GM19238 (cell line): ENCODE measurements around the gene ACAN.

Experiments
- DNase-seq: peaks from one replicate; pipeline ENCODE4 v3.0.0; 2011; ENCODE audit warnings: low spot score; ENCODE audit not compliant: insufficient read length

Gene ACAN

DNA sequence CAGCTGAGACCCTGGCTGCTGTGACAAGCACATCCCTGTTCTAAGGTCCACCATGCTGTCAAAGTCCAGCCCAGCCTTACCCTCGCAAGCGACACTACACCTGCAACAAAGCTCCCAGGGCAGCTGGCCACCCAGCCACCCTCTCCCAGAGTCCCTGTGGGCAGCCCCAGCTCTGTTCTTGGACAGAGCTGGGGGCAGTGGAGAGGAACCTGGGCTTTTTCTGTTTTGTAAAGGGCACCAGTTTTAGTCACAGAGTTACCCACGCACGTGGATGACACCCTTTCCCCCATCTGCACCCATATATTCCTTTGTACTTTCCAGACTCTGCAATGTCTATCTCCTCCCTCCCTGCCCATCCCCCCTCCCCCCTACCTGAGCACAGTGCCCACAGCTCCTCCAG lies 38.9 kb downstream of the ACAN start:
- DNase-seq, result no peak

DNA sequence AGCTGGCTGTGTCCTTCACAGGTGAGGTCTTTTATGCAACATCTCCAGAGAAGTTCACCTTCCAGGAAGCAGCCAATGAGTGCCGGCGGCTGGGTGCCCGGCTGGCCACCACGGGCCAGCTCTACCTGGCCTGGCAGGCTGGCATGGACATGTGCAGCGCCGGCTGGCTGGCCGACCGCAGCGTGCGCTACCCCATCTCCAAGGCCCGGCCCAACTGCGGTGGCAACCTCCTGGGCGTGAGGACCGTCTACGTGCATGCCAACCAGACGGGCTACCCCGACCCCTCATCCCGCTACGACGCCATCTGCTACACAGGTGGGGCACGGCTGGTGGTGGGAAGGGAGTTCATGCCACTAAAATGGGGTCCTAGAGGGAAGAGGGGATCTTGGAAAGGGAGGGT lies 40.1 kb downstream of the ACAN start:
- no peak for DNase-seq

DNA sequence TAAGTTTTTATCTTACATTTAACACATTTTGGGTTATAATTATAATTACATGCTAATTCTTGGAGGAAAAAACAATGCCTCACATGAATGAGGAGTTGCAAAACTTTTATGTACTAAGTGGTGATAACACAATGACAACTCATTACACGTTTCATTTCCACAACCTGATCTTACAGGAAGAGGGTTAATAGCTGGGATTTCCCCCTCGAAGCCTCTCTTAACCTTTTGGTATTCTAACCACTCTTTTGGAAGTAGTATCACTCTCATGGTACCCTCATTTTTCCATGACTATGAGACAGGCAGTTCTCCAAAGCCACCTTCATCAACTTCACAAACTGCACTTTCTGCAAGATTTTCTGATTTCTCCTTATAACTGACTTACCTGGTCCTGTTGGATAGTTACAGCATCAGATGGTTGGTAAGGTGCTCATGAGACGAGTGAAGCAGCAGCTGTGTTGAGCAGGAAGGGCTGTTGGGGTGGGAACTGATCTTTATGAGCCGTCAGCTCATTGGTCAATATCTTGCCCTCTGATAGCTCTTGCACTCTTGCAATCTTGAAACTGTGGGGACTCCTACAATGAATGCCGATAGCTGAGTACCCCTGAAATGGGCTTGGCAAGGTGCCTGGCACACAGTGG lies 41.6 kb downstream of the ACAN start:
- DNase-seq, result no peak

DNA sequence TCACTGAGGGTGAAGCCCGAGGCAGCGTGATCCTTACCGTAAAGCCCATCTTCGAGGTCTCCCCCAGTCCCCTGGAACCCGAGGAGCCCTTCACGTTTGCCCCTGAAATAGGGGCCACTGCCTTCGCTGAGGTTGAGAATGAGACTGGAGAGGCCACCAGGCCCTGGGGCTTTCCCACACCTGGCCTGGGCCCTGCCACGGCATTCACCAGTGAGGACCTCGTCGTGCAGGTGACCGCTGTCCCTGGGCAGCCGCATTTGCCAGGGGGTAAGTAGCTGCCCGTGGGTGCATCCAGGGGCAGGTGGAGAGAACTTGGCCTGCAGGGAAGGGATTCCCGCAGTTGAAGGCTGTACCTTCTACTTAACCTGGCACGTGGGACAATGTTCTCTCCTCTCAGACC lies 42.4 kb downstream of the ACAN start:
- DNase-seq, result no peak

DNA sequence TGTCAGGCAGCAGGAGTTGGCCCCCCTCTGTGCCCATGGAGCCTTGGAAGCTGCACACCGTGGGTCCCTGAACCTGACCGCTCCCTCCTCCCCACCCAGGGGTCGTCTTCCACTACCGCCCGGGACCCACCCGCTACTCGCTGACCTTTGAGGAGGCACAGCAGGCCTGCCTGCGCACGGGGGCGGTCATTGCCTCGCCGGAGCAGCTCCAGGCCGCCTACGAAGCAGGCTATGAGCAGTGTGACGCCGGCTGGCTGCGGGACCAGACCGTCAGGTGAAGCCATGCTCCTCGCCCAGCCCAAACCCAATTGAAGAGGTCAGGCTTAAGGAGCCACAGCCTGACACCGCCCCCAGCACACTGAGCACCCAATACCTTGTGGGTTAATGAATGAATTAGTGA lies 43.9 kb downstream of the ACAN start:
- no peak for DNase-seq

DNA sequence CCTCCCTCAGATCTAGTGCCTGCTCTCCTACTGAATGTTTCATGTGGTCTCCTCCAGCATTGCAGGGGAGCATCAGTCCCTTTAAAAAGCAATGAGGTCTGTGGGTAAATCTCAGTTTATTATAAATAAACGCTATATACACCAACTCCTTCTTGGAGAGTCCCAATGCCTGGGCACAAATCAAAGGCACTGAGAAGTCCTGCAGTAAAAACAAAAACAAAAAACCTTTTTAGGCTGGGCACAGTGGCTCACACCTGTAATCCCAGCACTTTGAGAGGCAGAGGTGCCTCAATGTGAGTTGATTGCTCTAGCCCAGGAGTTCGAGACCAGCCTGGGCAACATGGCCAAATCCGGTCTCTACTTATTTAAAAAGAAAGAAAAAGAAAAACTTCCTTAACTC lies 45.0 kb downstream of the ACAN start:
- DNase-seq, result no peak

DNA sequence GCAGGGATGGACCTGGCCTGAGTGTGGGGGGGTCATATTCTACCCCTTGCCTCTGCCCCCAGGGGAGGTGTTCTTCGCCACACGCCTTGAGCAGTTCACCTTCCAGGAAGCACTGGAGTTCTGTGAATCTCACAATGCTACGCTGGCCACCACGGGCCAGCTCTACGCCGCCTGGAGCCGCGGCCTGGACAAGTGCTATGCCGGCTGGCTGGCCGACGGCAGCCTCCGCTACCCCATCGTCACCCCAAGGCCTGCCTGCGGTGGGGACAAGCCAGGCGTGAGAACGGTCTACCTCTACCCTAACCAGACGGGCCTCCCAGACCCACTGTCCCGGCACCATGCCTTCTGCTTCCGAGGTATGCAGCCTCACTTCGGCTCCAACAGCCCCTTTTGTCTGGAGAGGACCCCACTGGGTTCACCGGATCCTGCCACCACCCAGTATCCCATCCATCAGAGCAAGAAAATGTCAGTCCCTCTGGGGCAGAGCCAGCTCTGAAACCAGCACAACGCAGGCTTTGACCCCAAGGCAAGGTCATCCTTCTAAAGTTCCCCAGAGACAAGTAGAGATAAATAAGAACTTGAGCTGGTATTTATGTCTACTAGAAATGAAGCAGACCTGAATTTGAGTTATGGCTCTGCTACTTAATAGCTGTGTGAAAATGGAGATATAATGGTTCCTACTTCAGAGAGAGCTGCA lies 46.3 kb downstream of the ACAN start:
- DNase-seq, result no peak

DNA sequence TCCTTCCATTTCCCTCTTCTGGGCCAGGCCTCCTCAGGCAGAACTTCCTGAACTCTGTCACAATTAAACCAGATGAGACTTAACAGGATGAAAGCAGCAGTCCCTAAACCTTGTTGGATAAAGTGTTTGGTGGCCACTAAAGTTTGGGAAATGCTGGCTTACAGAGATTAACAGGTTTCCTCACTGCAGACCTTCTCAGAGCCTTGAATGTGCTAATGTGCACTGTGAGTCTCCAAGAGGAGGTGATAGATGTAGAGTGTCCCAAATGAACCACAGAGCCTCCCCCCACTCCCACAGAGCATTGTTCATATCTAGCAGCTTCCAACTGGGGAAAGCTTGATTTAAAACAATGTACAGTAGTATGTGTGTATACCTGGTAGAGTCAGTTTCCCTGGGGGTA lies 49.2 kb downstream of the ACAN start:
- no peak for DNase-seq

DNA sequence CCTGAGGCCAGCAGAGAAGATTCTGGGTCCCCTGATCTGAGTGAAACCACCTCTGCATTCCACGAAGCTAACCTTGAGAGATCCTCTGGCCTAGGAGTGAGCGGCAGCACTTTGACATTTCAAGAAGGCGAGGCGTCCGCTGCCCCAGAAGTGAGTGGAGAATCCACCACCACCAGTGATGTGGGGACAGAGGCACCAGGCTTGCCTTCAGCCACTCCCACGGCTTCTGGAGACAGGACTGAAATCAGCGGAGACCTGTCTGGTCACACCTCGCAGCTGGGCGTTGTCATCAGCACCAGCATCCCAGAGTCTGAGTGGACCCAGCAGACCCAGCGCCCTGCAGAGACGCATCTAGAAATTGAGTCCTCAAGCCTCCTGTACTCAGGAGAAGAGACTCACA lies 55.7 kb downstream of the ACAN start:
- no peak for DNase-seq

DNA sequence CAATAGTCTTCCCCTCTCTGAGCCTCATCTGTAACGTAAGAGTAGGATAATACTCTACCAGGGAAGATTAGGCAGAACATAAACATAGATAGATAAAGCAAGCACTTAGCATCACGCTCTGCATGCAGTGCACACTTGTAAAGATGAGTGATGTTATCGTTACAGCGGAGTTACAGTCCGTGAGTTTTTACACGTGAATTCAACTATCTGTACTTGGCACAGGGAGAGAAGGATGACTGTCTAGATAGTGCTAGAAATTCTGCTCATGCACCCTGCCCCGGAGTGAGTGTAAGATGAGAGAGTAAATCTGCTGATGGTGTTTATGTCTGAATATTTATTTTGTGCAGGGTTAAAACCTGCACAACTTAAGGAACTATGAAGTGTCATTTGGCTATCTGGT lies 56.3 kb downstream of the ACAN start:
- no peak for DNase-seq

DNA sequence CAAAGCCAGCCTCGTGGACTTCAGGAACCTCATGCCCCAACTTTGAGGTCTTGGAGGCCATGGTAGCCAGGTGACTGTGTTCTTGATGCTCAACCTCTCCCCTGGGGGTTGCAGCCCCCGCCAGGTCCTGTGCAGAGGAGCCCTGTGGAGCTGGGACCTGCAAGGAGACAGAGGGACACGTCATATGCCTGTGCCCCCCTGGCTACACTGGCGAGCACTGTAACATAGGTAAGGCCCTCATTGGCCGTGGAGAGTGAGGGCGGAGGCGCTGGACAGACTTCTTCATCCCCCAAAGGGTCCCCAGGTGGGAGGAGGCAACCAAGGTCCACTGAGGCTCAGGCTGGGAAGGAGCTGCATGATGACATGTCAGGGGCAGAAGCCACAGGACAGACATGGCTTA lies 57.0 kb downstream of the ACAN start:
- no peak for DNase-seq

DNA sequence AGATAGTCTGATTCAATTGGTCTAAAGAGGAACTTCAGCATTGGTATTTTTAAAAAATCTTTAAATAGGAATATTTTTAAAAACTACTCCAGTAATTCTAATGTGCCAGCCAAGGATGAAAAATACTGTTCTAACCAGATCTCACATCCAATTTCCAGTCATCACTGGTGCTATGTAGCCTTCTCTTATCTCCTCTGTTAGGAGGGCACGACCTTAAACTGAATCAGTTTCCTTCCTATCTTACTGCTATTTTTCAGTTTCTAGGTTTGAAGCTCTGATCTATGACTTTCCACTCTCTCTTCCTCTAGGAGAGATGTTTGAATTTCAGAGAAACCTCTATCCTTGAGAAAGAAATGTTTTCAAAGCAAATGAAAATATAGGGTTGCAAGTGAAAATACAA lies 60.2 kb downstream of the ACAN start:
- no peak for DNase-seq

DNA sequence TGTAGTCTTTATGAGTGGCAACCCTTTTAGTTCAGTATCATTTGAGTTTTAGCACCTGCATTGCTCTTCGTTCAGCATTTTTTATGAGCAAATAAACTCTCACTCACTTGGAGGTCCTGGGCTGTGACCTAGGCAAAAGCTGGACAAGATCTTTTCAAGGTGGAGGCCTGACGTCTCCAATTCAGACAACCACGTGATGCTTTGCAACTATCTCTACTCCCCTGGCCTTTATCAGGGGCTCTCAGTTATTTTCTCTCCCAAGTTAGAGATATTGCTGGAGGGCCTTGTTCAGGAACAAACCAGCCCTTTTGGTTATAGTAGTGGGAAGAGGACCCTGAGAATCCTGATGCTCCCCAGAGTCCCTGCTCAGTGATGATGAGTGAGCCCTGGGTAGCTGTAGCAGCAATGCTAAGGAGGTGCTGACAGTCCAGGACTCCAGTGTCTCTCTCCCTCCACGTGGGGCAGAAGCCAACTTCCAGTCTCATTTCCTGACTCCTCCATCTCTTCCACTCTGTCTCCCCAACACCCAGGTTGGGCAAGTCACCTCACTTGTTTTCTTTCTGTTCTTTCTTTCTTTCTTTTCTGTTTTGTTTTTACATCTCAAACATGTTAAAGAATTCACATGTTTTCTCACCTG lies 61.7 kb downstream of the ACAN start:
- DNase-seq, result no peak

DNA sequence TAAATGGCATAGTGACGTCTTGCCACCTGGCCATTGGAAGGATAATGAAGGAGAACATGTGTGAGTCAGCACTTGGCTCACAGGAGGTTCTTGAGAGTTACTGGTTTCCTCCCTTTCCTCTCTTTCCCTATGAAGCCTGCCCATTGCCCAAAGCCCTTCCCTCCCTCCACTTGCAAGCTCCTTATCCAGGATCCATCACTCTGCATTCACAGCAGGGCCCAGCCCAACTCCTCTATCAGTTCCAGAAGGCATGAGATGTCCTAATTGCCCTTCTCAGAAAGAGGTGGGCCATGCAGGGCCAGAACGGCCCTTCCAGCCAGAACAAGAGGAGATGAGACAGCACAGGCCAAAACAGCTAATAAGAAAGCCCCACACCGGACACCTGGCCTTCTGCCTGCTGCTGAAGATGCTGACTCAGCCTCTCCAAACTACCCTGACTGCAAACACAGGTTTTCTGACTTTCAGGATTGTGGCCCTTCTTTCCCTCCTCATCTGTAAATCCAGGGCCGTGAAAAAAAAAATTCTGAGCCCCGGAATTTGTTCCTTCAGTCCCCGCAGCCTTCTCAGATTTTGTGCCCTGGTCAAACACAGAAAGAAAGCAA lies 62.4 kb downstream of the ACAN start:
- DNase-seq, result no peak

DNA sequence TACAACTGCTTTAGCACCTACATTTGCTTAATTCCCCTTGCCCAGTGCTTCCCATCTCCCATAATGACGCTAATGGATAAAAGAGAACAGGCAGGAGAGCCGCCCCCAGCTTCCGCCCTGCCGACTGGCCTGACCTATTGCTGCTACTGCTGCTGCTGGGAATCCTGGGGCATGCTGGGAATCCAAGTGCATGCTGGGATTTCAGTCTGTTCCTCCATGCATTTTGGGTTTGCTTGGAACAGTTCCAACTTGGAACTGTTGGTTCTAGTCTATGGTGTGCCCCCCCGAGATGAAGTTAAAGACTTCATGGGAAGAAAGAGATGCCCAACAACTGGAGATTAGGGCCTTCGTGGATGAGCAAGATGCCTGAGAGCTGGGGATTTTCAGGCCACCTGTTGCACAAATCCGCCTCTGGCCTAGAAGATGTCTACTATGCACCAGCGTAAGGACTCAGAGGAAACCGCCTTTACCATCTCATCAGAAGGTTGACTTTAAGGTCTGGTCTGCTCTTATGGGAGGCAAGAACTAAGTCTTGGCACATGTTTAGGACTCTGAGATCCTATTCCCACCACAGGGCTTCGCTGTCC lies 63.2 kb downstream of the ACAN start:
- DNase-seq, result no peak

DNA sequence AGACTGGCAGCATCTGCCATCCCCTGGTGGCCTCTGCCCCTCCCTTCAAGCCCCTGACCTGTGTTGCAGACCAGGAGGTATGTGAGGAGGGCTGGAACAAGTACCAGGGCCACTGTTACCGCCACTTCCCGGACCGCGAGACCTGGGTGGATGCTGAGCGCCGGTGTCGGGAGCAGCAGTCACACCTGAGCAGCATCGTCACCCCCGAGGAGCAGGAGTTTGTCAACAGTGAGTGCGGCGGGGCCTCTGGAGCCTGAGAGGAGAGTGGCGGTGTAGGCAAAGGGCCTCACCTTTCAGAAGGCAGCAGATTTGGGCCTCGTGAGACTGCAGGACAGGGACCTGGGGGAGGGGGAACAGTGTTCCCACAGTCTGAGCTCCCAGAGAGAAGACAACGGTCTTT lies 68.1 kb downstream of the ACAN start:
- DNase-seq, result no peak

DNA sequence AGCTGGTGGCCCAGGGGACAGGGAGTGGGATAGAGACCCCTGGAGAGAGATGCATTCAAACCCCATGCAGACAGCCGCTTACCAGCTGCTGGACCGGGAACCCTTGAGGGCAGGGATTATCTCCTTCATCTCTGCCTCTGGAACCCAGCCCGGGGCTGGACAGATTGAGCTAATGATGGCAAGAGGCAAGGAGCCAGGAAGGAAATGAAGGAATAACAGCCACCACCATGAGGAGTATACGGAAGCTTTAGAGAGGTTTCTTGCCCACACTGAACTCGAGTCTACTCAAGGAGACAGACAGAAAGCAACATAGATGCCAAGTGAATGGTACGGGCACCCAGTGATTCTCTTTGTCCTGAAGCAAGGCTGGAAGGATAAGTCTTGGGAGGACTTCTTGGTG lies 68.9 kb downstream of the ACAN start:
- DNase-seq, result no peak

DNA sequence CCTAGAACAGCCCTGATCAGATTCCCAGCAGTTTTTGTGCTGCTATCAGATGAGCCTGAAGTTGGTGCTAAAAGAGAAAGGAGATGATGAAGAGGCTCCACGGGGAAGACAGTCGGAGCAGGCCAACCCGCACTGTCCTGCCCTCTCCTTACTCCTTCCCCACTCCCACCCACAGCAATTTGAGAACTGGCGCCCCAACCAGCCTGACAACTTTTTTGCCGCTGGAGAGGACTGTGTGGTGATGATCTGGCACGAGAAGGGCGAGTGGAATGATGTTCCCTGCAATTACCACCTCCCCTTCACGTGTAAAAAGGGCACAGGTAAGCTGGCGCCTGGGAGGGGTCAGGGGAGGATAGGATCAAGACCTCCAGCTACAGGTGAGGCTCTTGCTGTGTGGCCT lies 69.5 kb downstream of the ACAN start:
- DNase-seq, result no peak

DNA sequence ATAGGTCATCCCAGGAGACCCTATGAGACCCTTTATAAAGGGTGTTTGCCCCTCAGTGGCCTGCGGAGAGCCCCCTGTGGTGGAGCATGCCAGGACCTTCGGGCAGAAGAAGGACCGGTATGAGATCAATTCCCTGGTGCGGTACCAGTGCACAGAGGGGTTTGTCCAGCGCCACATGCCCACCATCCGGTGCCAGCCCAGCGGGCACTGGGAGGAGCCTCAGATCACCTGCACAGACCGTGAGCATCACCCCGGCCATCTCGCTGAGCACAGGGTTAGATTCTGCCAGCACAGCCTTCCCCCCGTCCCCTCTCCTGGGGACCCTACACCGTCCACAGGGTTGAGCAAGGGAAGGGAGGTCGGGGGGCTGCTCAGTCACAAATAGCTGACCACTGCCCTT lies 70.5 kb downstream of the ACAN start:
- DNase-seq, result no peak

DNA sequence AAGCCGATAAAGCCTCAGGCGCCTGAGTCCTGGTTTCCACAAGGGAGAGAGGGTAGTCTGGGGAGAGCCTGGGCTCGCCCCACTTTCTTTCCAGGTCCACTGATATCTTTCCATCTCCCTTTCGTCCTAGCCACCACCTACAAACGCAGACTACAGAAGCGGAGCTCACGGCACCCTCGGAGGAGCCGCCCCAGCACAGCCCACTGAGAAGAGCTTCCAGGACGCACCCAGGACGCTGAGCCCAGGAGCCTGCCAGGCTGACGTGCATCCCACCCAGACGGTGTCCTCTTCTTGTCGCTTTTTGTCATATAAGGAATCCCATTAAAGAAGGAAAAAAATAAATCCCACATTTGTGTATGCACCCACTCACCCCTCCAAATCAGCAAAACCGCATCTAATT lies 71.0 kb downstream of the ACAN start:
- no peak for DNase-seq

DNA sequence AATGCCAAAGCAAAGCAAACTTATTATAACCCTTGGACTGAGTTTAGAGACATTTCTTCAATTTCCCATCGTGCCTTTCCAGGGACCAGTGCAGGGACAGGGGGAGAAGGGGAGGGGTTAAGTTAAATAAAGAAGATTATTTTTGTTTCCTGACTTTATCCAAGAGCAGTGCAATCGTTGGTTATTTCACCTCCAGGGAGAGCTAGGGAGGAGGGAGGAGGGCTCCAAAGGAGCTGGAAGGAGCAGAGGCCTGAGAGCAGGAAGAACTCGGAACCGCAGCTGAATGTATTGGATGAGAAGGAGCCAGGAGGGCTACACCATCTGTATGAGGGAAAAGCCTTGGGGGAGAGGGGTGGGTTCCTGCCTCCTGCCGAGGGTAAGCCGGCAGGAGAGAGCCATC lies 71.4 kb downstream of the ACAN start:
- no peak for DNase-seq

DNA sequence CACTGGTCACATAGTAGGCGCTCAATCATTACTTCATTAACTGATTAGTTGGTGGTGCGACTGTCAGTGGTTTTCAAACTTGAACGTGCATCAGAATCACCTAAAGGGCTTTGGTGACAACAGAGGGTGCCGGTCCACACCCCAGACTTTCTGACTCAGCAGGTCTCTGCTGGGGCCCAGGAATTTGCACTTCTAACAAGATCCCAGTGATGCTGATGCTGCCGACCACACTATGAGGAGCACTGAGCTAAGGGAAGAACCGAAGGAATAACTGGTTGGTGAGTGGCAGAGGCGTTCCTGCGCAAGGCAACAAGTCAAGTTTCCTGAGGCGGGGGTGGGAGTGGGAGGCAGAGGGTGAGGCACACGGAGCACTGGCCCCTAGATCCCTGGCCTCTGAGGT lies 73.3 kb downstream of the ACAN start:
- DNase-seq, result no peak
